ENCODE measurements around the gene CDKN2D. TPM values are rescaled to one million over a fixed set of nuclear protein-coding genes. Genes with fewer than 3 reads are reported as not detected.

The CDKN2D gene
- total RNA-seq, 1 donor from 2014 or later, result 5.4 TPM

- no peak overlapping the region for H3K4me3 Mint-ChIP-seq (ENCODE audit: unreplicated experiment)
- peaks cover under 1% of the 10 kb centered on the region for H3K36me3 Mint-ChIP-seq (ENCODE audit: low read depth, unreplicated experiment)
- H3K9me3 Mint-ChIP-seq (ENCODE audit: unreplicated experiment), result no peaks in the 10 kb centered on the region
- peaks cover 2% of the 10 kb centered on the region for H3K4me1 Mint-ChIP-seq (ENCODE audit: low read depth, unreplicated experiment)
- peaks cover 10% of the 10 kb centered on the region for H3K27me3 ChIP-seq (ENCODE audit: insufficient read depth, low read length)
- no peak overlapping the region for H3K9ac ChIP-seq (ENCODE audit: low read length)
- no peak overlapping the region for H3K27ac ChIP-seq (ENCODE audit: low read depth, low read length)
- H3K4me1 ChIP-seq (ENCODE audit: insufficient read depth, low read length), result no peaks in the 10 kb centered on the region
- H2AFZ ChIP-seq (ENCODE audit: low read depth, low read length), result no peak overlapping the region
- H3K27ac Mint-ChIP-seq (ENCODE audit: unreplicated experiment), result no peak overlapping the region
- H3K27me3 Mint-ChIP-seq (ENCODE audit: low read depth, unreplicated experiment), result peaks cover 24% of the 10 kb centered on the region
- DNase-seq (ENCODE audit: low read depth), result no peak
- no peak overlapping the region for H3K4me3 ChIP-seq (ENCODE audit: insufficient read depth, low read depth, low read length)
- H3K36me3 ChIP-seq (ENCODE audit: insufficient read depth, low read length), result no peaks in the 10 kb centered on the region
- TF ChIP-seq CTCF (IDR thresholded peaks at IDR 0.05; ENCODE audit: insufficient read depth, low read depth, low read length), result no peak
- TF ChIP-seq EZH2 (IDR thresholded peaks at IDR 0.05; ENCODE audit: insufficient read depth, low read length), result no peak
- no peaks in the 10 kb centered on the region for H3K79me2 ChIP-seq (ENCODE audit: insufficient read depth, low read length)
- H3K9me3 ChIP-seq (ENCODE audit: insufficient read depth, low read depth, low read length), result no peaks in the 10 kb centered on the region
- H3K4me2 ChIP-seq (ENCODE audit: low read length), result no peak overlapping the region
- no peak for FAIRE-seq
- H4K20me1 ChIP-seq (ENCODE audit: insufficient read depth, low read length), result no peaks in the 10 kb centered on the region
Measured at GRCh38 chr19:10537668-10538067, 31.1 kb downstream of the CDKN2D start.

- Histone ChIP-seq H3K4me1 (ENCODE audit: insufficient read depth, low read length) (no peaks in the 10 kb centered on the region), H3K36me3 (ENCODE audit: insufficient read depth, low read length) (no peaks in the 10 kb centered on the region), H3K4me3 (ENCODE audit: insufficient read depth, low read depth, low read length) (no peak overlapping the region), H3K27ac (ENCODE audit: low read depth, low read length) (no peak overlapping the region), H3K9me3 (ENCODE audit: insufficient read depth, low read depth, low read length) (no peaks in the 10 kb centered on the region), H3K79me2 (ENCODE audit: insufficient read depth, low read length) (no peaks in the 10 kb centered on the region), H3K4me2 (ENCODE audit: low read length) (no peak overlapping the region), H2AFZ (ENCODE audit: low read depth, low read length) (no peak overlapping the region), H3K9ac (ENCODE audit: low read length) (no peak overlapping the region), H4K20me1 (ENCODE audit: insufficient read depth, low read length) (no peaks in the 10 kb centered on the region), H3K27me3 (ENCODE audit: insufficient read depth, low read length) (peaks cover 10% of the 10 kb centered on the region)
- no peaks in the 10 kb centered on the region for H3K9me3 Mint-ChIP-seq (ENCODE audit: unreplicated experiment)
- no peak overlapping the region for H3K27ac Mint-ChIP-seq (ENCODE audit: unreplicated experiment)
- TF ChIP-seq EZH2 (IDR thresholded peaks at IDR 0.05; ENCODE audit: insufficient read depth, low read length) (no peak), CTCF (IDR thresholded peaks at IDR 0.05; ENCODE audit: insufficient read depth, low read depth, low read length) (no peak)
- peaks cover 22% of the 10 kb centered on the region for H3K27me3 Mint-ChIP-seq (ENCODE audit: low read depth, unreplicated experiment)
- H3K4me3 Mint-ChIP-seq (ENCODE audit: unreplicated experiment), result no peak overlapping the region
- DNase-seq (ENCODE audit: low read depth) (no peak), FAIRE-seq (no peak)
- peaks cover 1% of the 10 kb centered on the region for H3K36me3 Mint-ChIP-seq (ENCODE audit: low read depth, unreplicated experiment)
- peaks cover 2% of the 10 kb centered on the region for H3K4me1 Mint-ChIP-seq (ENCODE audit: low read depth, unreplicated experiment)
Measured at GRCh38 chr19:10535613-10536012, 33.2 kb downstream of the CDKN2D start.

- peak overlapping the region; percentile 62 for H3K27ac Mint-ChIP-seq (ENCODE audit: unreplicated experiment)
- H3K27ac ChIP-seq (ENCODE audit: low read depth, low read length), result peak overlapping the region; percentile 21
Measured at GRCh38 chr19:10533646-10534386, 35.0 kb downstream of the CDKN2D start.

More at GRCh38 chr19:10533646-10534386, 35.0 kb downstream of the CDKN2D start:
- peak; percentile 93 for DNase-seq (ENCODE audit: low read depth)
- Histone ChIP-seq H3K4me3 (ENCODE audit: insufficient read depth, low read depth, low read length) (no peak overlapping the region), H3K9me3 (ENCODE audit: insufficient read depth, low read depth, low read length) (no peaks in the 10 kb centered on the region), H3K4me1 (ENCODE audit: insufficient read depth, low read length) (no peaks in the 10 kb centered on the region), H3K9ac (ENCODE audit: low read length) (no peak overlapping the region), H3K4me2 (ENCODE audit: low read length) (no peak overlapping the region), H3K27me3 (ENCODE audit: insufficient read depth, low read length) (peaks cover 10% of the 10 kb centered on the region), H3K36me3 (ENCODE audit: insufficient read depth, low read length) (no peaks in the 10 kb centered on the region), H2AFZ (ENCODE audit: low read depth, low read length) (no peak overlapping the region), H3K79me2 (ENCODE audit: insufficient read depth, low read length) (no peaks in the 10 kb centered on the region), H4K20me1 (ENCODE audit: insufficient read depth, low read length) (no peaks in the 10 kb centered on the region)
- peaks cover 19% of the 10 kb centered on the region for H3K27me3 Mint-ChIP-seq (ENCODE audit: low read depth, unreplicated experiment)
- H3K4me3 Mint-ChIP-seq (ENCODE audit: unreplicated experiment), result no peak overlapping the region
- no peak for FAIRE-seq
- peaks cover 2% of the 10 kb centered on the region for H3K4me1 Mint-ChIP-seq (ENCODE audit: low read depth, unreplicated experiment)
- no peaks in the 10 kb centered on the region for H3K9me3 Mint-ChIP-seq (ENCODE audit: unreplicated experiment)
- peaks cover 1% of the 10 kb centered on the region for H3K36me3 Mint-ChIP-seq (ENCODE audit: low read depth, unreplicated experiment)
- TF ChIP-seq CTCF (IDR thresholded peaks at IDR 0.05; ENCODE audit: insufficient read depth, low read depth, low read length), result no peak
- TF ChIP-seq EZH2 (IDR thresholded peaks at IDR 0.05; ENCODE audit: insufficient read depth, low read length), result no peak
